PC-9 (cell line): ENCODE results near the gene SELENOT.

Experiments
- CTCF ChIP-seq: fragments of 200-600 bp; sonication (generic); conservative IDR thresholded peaks from 2 replicates; pipeline ENCODE4 v1.6.1; 2017; ENCODE audit warnings: mixed run types, antibody characterized with exemption, mild to moderate bottlenecking, moderate library complexity
- EZH2 ChIP-seq: fragments of 200-600 bp; sonication (generic); IDR thresholded peaks from 2 replicates; pipeline ENCODE4 v1.8.0; 2017; ENCODE audit warnings: antibody characterized with exemption, low read depth

DNA sequence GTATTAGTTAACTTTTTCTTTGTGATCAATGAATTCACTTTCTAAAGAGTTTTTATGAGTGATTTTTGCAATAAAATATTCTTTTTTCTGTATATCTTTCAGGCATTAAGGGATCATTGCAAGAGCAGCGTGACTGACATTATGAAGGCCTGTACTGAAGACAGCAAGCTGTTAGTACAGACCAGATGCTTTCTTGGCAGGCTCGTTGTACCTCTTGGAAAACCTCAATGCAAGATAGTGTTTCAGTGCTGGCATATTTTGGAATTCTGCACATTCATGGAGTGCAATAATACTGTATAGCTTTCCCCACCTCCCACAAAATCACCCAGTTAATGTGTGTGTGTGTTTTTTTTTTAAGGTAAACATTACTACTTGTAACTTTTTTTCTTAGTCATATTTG lies 24.4 kb downstream of the SELENOT start:
- TF ChIP-seq CTCF (no peak), EZH2 (no peak)
